ENCODE data around the gene NTRK2. TPM values are rescaled to one million over a fixed set of nuclear protein-coding genes. Genes with fewer than 3 reads are reported as not detected.

NTRK2 gene
- total and polyA plus RNA-seq, 4 donors = 0.26 to 1.4 (median 0.56) TPM

- TF ChIP-seq CTCF (IDR thresholded peaks at IDR 0.05; ENCODE audit: low read depth, low read length, missing input control) (no peak), MAX (IDR thresholded peaks at IDR 0.05) (no peak)
Observed at GRCh38 chr9:84779883-84780282, 110.4 kb downstream of the NTRK2 start (continued).

DNA sequence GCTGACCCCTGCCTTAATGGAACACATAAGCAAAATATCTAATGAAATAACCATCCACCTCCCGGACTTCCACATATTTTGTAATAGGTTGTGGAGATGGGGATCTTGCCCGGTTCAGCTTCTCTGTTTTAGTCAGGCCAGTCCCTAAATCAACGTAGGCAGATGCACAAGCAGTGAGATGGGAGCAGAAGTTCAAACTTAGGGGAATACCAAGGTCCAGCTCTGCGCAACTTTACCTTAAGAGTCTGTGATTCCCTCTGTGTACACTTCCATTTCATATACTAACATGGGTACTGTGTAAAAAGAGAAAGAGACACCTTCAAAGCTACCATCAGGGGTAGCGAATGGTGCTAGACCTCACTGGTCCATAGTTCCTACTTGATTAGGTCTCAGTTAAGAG, 110.9 kb downstream of the NTRK2 start:
- no peaks in the 10 kb centered on the region for H3K4me1 ChIP-seq (ENCODE audit: control insufficient read depth in 4 of 4, insufficient read depth in 4 of 4, low read length in 3 of 4)
- TF ChIP-seq CTCF (IDR thresholded peaks at IDR 0.05; ENCODE audit: low read depth, low read length, missing input control) (no peak), RAD21 (IDR thresholded peaks at IDR 0.05) (no peak), REST (IDR thresholded peaks at IDR 0.05) (no peak), GABPA (IDR thresholded peaks at IDR 0.05 in 1 of 2, conservative IDR thresholded peaks at IDR 0.05 in 1 of 2) (no peak), NR2F2 (IDR thresholded peaks at IDR 0.05) (no peak), RXRA (IDR thresholded peaks at IDR 0.05) (no peak), TAF1 (conservative IDR thresholded peaks at IDR 0.05) (no peak), JUND (IDR thresholded peaks at IDR 0.05) (no peak), EGR1 (IDR thresholded peaks at IDR 0.05; ENCODE audit: low read depth in 2 of 2) (no peak), HNF4G (IDR thresholded peaks at IDR 0.05) (no peak), SP1 (IDR thresholded peaks at IDR 0.05) (no peak), FOXA1 (IDR thresholded peaks at IDR 0.05) (no peak), MAX (IDR thresholded peaks at IDR 0.05) (no peak), FOXA2 (IDR thresholded peaks at IDR 0.05) (no peak)
- TF ChIP-seq, protein P1, sequence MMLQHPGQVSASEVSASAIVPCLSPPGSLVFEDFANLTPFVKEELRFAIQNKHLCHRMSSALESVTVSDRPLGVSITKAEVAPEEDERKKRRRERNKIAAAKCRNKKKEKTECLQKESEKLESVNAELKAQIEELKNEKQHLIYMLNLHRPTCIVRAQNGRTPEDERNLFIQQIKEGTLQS (IDR thresholded peaks at IDR 0.05) = no peak
- TF ChIP-seq, protein P2, sequence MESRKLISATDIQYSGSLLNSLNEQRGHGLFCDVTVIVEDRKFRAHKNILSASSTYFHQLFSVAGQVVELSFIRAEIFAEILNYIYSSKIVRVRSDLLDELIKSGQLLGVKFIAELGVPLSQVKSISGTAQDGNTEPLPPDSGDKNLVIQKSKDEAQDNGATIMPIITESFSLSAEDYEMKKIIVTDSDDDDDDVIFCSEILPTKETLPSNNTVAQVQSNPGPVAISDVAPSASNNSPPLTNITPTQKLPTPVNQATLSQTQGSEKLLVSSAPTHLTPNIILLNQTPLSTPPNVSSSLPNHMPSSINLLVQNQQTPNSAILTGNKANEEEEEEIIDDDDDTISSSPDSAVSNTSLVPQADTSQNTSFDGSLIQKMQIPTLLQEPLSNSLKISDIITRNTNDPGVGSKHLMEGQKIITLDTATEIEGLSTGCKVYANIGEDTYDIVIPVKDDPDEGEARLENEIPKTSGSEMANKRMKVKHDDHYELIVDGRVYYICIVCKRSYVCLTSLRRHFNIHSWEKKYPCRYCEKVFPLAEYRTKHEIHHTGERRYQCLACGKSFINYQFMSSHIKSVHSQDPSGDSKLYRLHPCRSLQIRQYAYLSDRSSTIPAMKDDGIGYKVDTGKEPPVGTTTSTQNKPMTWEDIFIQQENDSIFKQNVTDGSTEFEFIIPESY (IDR thresholded peaks at IDR 0.05) = no peak
- 79% methylated on average over 5 of the region's 5 CpGs for WGBS
- H3K27me3 ChIP-seq (ENCODE audit: control insufficient read depth in 4 of 4, insufficient read depth in 4 of 4, low read length in 3 of 4) = peaks cover 0 to 9% (median 0%) of the 10 kb centered on the region in 4 donors
- no peak for DNase-seq (ENCODE audit: low spot score)
- no peak overlapping the region for H3K27ac ChIP-seq (ENCODE audit: low read depth in 1 of 2, low read length in 2 of 2)
- no peaks in the 10 kb centered on the region for H3K36me3 ChIP-seq (ENCODE audit: control insufficient read depth in 4 of 4, insufficient read depth in 3 of 4, low read depth in 1 of 4, low read length in 3 of 4)
- no peak overlapping the region for H3K9ac ChIP-seq (ENCODE audit: low read depth in 1 of 2, low read length in 2 of 2)
- no peaks in the 10 kb centered on the region for H3K9me3 ChIP-seq (ENCODE audit: control insufficient read depth in 4 of 4, low read length in 3 of 4)
- H3K4me3 ChIP-seq (ENCODE audit: low read depth in 1 of 3, low read length in 3 of 3) = no peak overlapping the region
